ENCODE data around the gene KCNJ15. TPM values are rescaled to one million over a fixed set of nuclear protein-coding genes. Genes with fewer than 3 reads are reported as not detected.
A peak's percentile ranks its signal among the peaks of the same experiment; 100 is the strongest.
"Not testable (repeated sequence)": the region's sequence is repeated elsewhere in the genome, so short reads cannot be mapped to it uniquely, and the experiment has no call there.

Gene KCNJ15
- total RNA-seq, 2 experiments from 2014 or later: not detected

DNA sequence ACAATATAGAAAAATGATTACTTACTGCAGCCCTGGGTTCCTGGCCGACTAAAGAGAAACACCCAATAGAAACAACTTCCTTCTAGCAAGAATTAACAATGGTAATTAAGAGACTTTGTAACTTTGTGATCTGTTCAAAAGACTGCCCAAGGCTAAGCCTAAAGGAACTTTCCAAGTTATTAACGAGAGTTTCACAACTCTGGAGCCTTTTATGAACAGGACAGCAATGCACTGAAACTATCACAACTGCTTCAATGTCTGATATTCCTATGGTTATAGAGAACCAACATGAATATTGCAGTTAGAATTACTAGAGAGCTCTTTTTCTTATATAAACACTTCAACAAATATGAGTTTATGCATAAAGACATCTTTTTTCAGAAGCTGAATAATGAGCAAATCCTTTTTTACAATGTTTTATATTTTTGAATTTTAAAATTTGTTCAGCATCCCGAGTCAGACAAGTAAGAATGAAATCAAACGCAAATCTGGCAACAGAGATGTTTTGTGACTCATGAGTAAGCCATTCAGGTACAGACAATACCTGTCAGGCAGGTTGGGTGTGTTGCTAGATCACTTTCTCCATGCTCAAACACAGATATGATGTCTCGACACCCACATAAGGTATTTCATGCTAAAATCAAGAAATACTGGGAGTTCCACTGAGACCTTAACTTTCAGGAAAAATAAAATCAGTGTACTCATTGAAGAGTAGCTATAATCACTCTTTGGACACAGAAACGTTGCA is 22.2 kb upstream of the KCNJ15 start:
- Mint-ChIP-seq H3K9me3 (peaks cover 10% of the 10 kb centered on the region), H3K4me1 (no peaks in the 10 kb centered on the region), H3K4me3 (no peak overlapping the region), H3K36me3 (ENCODE audit: low read depth) (no peaks in the 10 kb centered on the region), H3K27ac (no peak overlapping the region), H3K27me3 (no peaks in the 10 kb centered on the region)
- DNase-seq: no peak
- ChIA-PET CTCF (interaction anchor here (0.9 to 1.1 kb wide), 2 partner anchors 15 to 118 kb away, joined by 3 read pairs; no protein-coding TSS in a partner anchor), POLR2A (no interaction called here)

DNA sequence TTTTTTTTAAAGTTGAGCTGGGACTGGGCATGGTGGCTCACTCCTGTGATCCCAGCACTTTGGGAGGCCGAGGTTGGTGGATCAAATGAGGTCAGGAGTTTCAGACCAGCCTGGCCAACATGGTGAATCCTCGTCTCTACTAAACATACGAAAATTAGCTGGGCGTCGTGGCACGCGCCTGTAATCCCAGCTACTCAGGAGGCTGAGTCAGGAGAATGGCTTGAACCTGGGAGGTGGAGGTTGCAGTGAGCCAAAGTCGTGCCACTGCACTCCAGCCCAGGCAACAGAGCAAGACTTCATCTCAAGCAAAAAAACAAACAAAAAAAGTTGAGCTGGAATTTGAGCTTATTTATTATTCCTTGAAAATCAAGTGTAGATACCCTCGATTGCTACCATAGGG is 21.5 kb upstream of the KCNJ15 start:
- POLR2A ChIA-PET; H3K4me1 Mint-ChIP-seq; H3K4me3 Mint-ChIP-seq; DNase-seq; H3K27me3 Mint-ChIP-seq; H3K36me3 Mint-ChIP-seq (ENCODE audit: low read depth); H3K27ac Mint-ChIP-seq: not testable (repeated sequence)
- H3K9me3 Mint-ChIP-seq: peaks cover 10% of the 10 kb centered on the region
- CTCF ChIA-PET: interaction anchor here (1.5 kb wide), 1 partner anchor 16 kb away, joined by 3 read pairs; no protein-coding TSS in a partner anchor

DNA sequence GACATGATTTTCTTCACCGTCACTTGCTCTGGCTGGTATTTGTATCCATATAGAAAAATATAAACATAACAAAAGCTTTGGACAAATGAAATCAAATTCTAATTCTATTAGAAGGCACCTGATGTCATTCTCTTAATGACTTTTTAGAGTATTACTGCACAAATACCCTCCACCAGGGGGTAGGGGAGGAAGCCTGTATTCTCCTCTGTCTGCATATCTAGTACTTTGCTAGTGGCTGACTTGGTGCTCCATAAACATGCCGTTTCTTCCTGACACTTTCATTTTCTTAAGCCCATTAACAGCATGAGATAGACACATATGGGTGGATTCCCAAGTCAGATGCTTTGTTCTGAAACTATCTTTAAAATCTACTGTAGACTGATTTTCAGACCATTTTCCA is 20.6 kb upstream of the KCNJ15 start:
- ChIA-PET POLR2A (no interaction called here), CTCF (interaction anchor here (1.5 kb wide), 1 partner anchor 17 kb away, joined by 3 read pairs; no protein-coding TSS in a partner anchor)
- H3K9me3 Mint-ChIP-seq: peaks cover 5% of the 10 kb centered on the region
- H3K27me3 Mint-ChIP-seq: no peaks in the 10 kb centered on the region
- no peak for DNase-seq
- H3K4me1 Mint-ChIP-seq: no peaks in the 10 kb centered on the region
- no peak overlapping the region for H3K27ac Mint-ChIP-seq
- no peak overlapping the region for H3K4me3 Mint-ChIP-seq
- H3K36me3 Mint-ChIP-seq (ENCODE audit: low read depth): no peaks in the 10 kb centered on the region

DNA sequence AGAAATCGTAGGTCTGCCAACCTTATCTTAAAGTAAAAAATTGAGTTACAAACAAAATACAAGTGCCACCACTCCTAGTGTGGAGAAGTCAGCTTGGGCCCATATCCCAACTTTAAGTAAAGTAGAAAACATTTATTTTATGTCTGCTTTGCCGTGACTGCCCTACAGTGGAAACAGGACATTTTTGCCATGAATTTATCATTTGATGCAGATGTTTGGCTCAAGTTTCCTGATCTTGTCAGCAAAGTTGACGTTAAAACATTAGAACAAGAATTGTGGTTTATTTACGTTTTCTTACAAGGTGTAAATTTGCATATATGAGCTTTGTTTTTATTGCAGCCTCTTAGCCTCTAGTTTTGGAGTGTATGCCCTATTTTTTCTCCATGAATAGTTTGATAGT is 17.1 kb upstream of the KCNJ15 start:
- ChIA-PET POLR2A (no interaction called here), CTCF (no interaction called here)
- Mint-ChIP-seq H3K9me3 (no peaks in the 10 kb centered on the region), H3K36me3 (ENCODE audit: low read depth) (peaks cover under 1% of the 10 kb centered on the region), H3K4me1 (peaks cover 11% of the 10 kb centered on the region), H3K4me3 (no peak overlapping the region), H3K27ac (no peak overlapping the region), H3K27me3 (peaks cover 5% of the 10 kb centered on the region)
- no peak for DNase-seq

DNA sequence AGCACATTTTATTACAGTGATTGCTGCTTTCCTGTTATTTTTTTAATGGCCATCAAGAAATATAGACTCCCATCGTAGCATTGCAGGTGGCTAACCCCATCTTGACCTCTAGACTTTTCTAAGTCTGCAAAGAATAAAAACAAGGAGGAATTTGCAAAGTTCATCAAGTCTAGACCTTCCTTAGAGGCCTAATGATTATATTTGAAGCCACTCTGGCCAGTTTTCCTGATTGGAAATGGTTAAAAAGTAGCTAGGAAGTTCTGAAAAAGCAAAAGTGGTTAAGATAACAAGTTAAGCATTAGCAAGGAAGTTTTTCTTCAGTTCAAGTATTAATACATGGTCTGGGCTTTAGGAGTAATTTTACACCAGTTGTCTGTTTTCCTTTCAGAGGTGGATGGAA is 16.7 kb upstream of the KCNJ15 start:
- no peak overlapping the region for H3K27ac Mint-ChIP-seq
- POLR2A ChIA-PET: no interaction called here
- peaks cover 16% of the 10 kb centered on the region for H3K4me1 Mint-ChIP-seq
- H3K27me3 Mint-ChIP-seq: peaks cover 5% of the 10 kb centered on the region
- DNase-seq: no peak
- peaks cover 3% of the 10 kb centered on the region for H3K36me3 Mint-ChIP-seq (ENCODE audit: low read depth)
- H3K9me3 Mint-ChIP-seq: no peaks in the 10 kb centered on the region
- no peak overlapping the region for H3K4me3 Mint-ChIP-seq
- CTCF ChIA-PET: no interaction called here

DNA sequence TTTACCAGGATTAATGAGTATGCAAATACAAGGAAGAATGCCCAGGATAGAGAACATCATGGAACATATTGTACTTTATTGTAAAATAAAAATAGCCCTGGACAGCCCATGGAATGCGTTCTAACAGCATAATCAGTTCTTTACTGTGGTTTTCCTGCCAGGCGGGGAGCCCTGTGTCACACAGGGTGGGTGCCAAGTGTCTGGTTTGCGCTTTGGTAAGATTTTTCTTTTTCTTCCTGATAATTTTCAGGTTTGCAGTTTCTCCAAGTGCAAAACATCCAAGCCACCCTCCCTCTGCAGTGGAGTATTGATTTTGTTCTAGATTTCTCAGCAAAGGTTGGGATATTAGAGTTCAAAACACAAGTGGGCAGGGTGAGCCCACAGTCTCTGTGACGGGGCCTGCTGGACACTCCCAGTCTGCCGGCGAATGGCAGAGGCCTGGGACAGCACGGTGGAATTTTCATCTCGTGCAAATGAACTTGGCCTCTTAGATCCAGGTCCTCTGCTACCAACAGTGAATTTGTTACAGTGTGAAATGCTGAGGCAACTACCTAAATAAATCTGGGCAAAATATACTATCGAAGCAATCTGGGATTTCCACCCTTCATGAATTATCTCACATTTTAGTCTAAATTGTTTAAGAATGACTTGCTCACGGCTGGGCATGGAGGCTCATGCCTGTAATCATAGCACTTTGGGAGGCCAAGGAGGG is 15.6 kb upstream of the KCNJ15 start:
- no peak for DNase-seq
- Mint-ChIP-seq H3K27me3 (peaks cover 5% of the 10 kb centered on the region), H3K36me3 (ENCODE audit: low read depth) (peaks cover 3% of the 10 kb centered on the region), H3K4me3 (no peak overlapping the region), H3K4me1 (peaks cover 19% of the 10 kb centered on the region), H3K27ac (no peak overlapping the region), H3K9me3 (no peaks in the 10 kb centered on the region)
- ChIA-PET CTCF (no interaction called here), POLR2A (no interaction called here)

DNA sequence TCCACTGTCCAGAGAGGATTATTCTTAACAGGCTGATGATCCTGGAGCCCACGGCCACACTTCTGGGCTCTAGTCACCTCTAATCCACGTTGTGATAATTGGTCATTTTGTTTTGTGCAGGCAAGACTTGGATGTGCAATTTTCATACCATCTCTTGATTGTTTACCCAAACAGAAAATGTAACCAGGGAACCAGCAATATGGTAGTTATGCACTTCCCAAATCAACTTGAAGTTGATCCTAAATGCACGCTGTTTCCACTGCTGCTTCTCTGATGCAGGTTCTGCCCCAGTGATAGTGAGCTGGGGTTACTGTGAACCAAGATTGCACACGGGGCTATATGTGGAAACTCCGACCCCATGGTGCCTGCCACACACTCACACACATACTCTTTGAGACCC is 14.7 kb upstream of the KCNJ15 start:
- Mint-ChIP-seq H3K27me3 (peaks cover 10% of the 10 kb centered on the region), H3K27ac (no peak overlapping the region), H3K36me3 (ENCODE audit: low read depth) (peaks cover 5% of the 10 kb centered on the region), H3K4me1 (peaks cover 19% of the 10 kb centered on the region), H3K4me3 (no peak overlapping the region), H3K9me3 (peaks cover 3% of the 10 kb centered on the region)
- no peak for DNase-seq
- POLR2A ChIA-PET: no interaction called here
- CTCF ChIA-PET: no interaction called here

DNA sequence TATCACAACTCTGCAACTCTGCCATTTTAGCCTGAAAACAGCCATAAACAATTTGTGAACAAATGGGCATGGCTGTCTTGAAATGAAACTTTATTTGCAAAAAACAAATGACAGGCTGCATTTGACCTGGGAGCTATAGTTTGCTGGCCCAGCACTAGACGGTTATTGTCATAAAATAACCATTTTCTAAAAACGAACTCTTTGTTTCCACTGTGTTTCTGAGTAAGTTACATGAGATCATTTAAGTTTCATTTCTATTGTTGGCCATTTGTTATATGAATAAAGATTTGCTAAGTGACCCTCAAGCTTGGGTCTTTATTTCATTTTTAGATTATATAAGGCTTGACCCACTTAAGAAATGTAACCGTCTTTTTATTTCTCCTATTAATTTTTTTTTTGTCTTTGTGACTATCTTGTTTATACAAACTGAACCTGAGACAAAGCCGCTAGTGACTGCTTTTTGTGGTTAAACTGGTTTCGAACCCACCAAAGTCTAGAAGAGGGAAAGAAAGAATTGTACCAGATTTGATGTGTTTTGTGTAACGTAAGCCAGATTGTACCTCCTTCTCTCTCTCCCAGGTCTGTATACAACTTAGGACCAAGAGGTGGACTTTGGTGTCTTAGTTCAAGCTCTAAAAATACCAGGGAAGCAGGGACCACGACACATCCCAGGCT is 12.9 kb upstream of the KCNJ15 start:
- H3K4me3 Mint-ChIP-seq: no peak overlapping the region
- H3K9me3 Mint-ChIP-seq: peaks cover 3% of the 10 kb centered on the region
- ChIA-PET CTCF (interaction anchor here (1.6 kb wide), 1 partner anchor 25 kb away, joined by 5 read pairs; no protein-coding TSS in a partner anchor), POLR2A (no interaction called here)
- H3K27ac Mint-ChIP-seq: no peak overlapping the region
- H3K4me1 Mint-ChIP-seq: peaks cover 21% of the 10 kb centered on the region
- no peak for DNase-seq
- peaks cover 19% of the 10 kb centered on the region for H3K27me3 Mint-ChIP-seq
- peaks cover 6% of the 10 kb centered on the region for H3K36me3 Mint-ChIP-seq (ENCODE audit: low read depth)

DNA sequence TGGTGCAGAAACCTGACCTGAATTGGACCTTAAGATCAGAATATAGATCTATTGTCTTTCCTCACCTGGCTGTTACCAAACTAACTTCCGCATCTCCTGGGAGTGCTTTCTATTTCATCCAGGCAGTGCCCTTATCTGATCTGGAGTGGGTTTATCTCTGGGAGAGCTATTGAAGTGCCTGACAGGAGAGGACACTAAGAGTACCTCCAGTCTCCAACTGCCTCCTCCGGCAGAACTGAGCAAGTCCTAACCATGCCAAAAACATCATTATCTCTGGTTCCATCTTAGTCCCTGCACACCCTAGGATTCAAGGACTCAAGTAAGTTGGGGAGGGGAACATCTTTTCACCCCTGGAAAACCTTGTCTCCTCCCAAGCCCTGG is 12.4 kb upstream of the KCNJ15 start:
- ChIA-PET POLR2A (interaction anchor here (0.5 kb wide), 1 partner anchor 622 kb away, joined by 3 read pairs; no protein-coding TSS in a partner anchor), CTCF (interaction anchor here (1.6 kb wide), 1 partner anchor 26 kb away, joined by 5 read pairs; no protein-coding TSS in a partner anchor)
- peaks cover 3% of the 10 kb centered on the region for H3K9me3 Mint-ChIP-seq
- H3K27ac Mint-ChIP-seq: no peak overlapping the region
- no peak for DNase-seq
- peaks cover 6% of the 10 kb centered on the region for H3K36me3 Mint-ChIP-seq (ENCODE audit: low read depth)
- H3K27me3 Mint-ChIP-seq: peaks cover 19% of the 10 kb centered on the region
- peaks cover 25% of the 10 kb centered on the region for H3K4me1 Mint-ChIP-seq
- H3K4me3 Mint-ChIP-seq: no peak overlapping the region

DNA sequence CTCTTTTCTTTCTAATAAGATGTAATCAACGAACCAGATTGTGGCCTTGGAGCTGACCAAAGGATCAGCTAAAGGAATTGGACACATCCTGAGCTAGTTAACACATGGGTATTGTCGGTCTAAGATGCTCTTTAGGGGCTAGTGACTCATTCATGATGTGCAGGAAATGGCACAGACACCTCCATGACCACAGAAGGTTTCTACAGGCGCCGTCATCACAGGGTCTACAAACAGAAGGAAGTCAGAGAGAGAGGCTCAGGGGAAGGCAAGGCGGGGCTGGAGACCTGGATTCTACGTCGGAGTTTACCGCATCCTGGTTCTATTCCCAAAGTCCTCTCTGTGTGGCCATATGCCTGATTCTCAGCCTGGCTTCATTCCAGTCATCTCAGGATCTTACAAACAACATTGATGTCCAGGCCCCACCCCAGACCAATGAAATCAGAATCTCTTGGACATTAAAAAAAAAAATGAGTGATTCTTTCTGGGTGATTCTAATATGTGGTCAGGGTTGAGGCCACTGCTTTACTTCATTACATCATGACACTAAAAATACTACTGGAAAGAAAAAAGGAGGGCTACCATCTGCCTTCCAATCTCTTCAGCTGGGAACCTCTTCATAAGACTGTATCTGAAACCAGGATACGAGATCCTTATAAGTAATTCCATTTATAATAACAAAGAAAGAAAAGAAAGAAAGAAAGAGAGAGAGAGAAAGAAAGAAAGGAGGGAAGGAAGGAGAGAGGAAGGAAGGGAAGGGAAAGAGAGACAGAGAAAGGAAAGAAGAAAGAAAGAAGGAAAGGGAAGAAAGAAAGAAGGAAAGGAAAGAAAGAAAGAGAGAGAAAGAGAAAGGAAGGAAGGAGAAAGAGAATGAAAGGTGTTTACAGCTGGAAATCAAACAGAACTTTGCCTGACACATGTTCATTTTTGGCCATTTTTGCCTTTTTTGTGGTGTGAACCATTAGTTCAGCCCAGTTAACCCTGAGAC is 11.6 kb upstream of the KCNJ15 start:
- peaks cover 6% of the 10 kb centered on the region for H3K36me3 Mint-ChIP-seq (ENCODE audit: low read depth)
- peaks cover 25% of the 10 kb centered on the region for H3K4me1 Mint-ChIP-seq
- ChIA-PET CTCF (interaction anchor here (1.6 kb wide), 1 partner anchor 26 kb away, joined by 5 read pairs; no protein-coding TSS in a partner anchor), POLR2A (interaction anchor here (0.5 to 0.7 kb wide), 2 partner anchors 101 to 622 kb away, joined by 3 read pairs; no protein-coding TSS in a partner anchor)
- H3K27me3 Mint-ChIP-seq: peaks cover 20% of the 10 kb centered on the region
- no peak overlapping the region for H3K27ac Mint-ChIP-seq
- peaks cover 3% of the 10 kb centered on the region for H3K9me3 Mint-ChIP-seq
- peak; percentile 60 for DNase-seq
- H3K4me3 Mint-ChIP-seq: no peak overlapping the region

DNA sequence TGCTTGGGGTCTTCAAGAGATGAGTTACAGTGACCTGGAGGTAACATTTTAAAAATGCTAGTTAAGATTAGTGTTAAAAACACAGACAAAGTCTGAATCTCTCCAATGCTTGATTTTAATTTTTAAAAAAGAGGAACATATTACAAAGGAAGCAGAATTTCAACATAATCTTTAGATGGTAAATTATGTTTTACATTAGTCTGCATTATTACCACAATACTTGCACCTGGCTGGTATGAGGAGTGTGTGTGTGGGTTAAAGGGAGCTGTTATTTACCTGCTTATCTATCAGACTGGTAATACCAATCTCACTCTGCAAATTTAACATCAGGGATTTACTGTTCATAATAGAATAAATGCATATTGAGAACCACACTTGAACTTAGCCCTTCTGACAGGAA is 10.3 kb upstream of the KCNJ15 start:
- CTCF ChIA-PET: no interaction called here

DNA sequence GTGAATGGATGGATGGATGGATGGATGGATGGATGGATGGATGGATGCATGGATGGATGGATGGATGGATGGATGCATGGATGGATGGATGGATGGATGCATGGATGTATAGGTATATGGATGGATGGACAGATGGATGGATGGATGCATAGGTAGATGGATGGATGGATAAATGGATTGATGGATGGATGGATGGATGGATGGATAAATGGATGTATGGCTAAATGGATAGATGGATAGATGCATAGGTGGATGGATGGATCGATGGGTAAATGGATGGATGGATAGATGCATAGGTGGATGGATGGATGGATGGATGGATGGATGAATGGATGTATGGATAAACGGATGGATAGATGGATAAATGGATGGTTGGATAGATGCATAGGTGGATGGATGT is 9.7 kb upstream of the KCNJ15 start:
- DNase-seq; H3K9me3 Mint-ChIP-seq; H3K27ac Mint-ChIP-seq; CTCF ChIA-PET; H3K4me3 Mint-ChIP-seq; H3K36me3 Mint-ChIP-seq (ENCODE audit: low read depth); POLR2A ChIA-PET: not testable (repeated sequence)
- peaks cover 21% of the 10 kb centered on the region for H3K27me3 Mint-ChIP-seq
- H3K4me1 Mint-ChIP-seq: peaks cover 25% of the 10 kb centered on the region

More for the DNA sequence above, 10.3 kb upstream of the KCNJ15 start:
- POLR2A ChIA-PET: no interaction called here
- no peak overlapping the region for H3K27ac Mint-ChIP-seq
- no peak overlapping the region for H3K4me3 Mint-ChIP-seq
- DNase-seq: no peak
- H3K4me1 Mint-ChIP-seq: peaks cover 25% of the 10 kb centered on the region
- peaks cover 23% of the 10 kb centered on the region for H3K27me3 Mint-ChIP-seq
- H3K9me3 Mint-ChIP-seq: peaks cover 3% of the 10 kb centered on the region
- H3K36me3 Mint-ChIP-seq (ENCODE audit: low read depth): peaks cover 6% of the 10 kb centered on the region

Measured in activated CD4-positive, alpha-beta memory T cell treated with anti-CD3 and anti-CD28 coated beads, Interleukin-2, amount 10 ng/mL, durations not matched to agents 7 days and 5 days (primary cell).